Measurements from ENCODE around the gene CLDN34.
A peak's percentile ranks its signal among the peaks of the same experiment; 100 is the strongest.

The CLDN34 gene

DNA sequence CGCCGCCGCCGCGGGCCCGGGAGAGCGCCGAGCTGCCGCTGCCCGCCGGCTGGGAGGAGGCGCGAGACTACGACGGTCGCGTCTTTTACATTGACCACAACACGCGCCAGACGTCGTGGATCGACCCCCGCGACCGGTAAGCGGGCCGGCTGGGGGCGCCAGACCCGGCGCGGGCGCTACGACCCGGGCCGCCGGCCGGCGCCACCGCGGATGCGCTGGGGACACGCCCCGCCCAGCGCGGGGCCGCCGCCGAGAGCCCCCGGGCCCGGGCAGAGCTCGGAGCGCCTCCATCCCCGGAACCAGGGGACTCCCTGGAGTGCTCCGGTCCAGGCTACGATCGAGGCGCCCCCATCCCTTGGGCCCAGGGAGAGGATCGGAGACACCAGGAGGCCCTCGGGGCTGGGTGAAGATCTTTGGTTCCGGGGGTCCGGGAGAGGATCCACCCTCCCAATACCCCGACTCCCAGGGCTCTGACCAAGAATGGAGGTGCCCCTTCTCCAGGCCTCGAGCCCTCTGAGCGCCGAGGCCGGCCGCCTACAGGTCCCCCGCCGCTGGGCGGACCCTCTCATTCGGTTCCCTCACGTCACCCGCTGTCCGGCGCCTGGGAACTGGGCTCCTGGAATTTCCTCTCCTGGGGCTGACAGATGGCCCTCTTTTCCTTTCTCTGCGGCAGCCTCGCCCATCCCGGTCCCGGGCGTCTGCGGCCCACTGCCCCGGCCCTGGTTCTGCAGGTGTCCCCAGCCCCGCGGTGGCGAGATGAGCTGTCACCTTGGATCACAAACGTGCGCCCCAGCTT, 48.8 kb downstream of the CLDN34 start:
- DNase-seq (ENCODE audit: low read depth, low spot score): peak; percentile 64

DNA sequence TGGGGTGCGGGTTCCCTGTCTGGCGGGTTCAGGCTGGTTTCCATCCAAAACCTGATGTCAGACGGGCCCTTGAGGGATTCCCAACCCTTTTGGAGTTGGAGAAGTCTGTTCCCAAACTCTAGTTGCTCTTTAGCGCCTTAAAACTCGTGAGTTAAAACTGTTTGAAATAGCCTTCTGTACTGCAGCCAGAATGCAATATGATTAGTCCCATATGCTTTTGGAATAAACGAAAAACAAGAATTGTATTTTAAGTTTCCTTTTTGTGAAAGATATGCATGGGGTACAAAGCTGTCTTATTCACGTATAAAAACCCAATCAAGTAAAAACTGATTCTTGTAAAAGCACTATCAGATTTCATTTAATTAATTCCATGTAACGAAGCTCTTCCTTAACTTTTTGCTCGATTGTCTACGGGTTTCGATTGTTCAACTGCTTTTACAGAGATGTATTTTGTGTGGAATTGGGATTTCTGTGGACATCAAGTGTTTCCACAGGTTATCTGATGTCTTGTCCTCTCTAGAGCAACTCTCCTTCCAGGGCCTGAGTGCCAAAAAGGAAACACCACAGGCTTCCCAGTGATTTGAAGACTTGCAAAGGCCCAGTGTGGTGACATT, 49.5 kb downstream of the CLDN34 start:
- no peak for DNase-seq (ENCODE audit: low read depth, low spot score)

DNA sequence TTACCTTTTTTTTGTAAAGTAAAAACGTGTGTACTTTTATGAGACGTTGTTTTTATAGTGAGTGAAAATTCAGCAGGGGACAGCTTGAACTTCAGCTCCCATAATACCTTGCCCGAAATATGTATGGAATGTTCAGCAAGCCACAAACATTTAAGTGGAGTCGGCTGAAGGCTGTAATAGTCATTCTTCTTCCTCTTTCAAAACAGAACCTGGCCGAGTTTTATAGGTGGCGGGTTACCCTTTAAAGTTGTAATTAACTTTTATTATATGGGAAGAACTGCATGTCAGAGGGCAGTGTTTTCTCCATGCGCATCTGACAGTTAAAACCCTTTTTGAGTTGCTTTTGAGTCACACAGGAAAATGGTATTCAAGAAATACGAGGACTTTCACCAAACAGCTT, 50.7 kb downstream of the CLDN34 start:
- peak; percentile 81 for DNase-seq (ENCODE audit: low read depth, low spot score)

Data from astrocyte of the hippocampus (primary cell).